ENCODE data around the gene OR2T11. TPM values are rescaled to one million over a fixed set of nuclear protein-coding genes. Genes with fewer than 3 reads are reported as not detected.
"Not testable (repeated sequence)": the region's sequence is repeated elsewhere in the genome, so short reads cannot be mapped to it uniquely, and the experiment has no call there.

The OR2T11 gene, protein sequence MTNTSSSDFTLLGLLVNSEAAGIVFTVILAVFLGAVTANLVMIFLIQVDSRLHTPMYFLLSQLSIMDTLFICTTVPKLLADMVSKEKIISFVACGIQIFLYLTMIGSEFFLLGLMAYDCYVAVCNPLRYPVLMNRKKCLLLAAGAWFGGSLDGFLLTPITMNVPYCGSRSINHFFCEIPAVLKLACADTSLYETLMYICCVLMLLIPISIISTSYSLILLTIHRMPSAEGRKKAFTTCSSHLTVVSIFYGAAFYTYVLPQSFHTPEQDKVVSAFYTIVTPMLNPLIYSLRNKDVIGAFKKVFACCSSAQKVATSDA
- total RNA-seq: not detected

DNA sequence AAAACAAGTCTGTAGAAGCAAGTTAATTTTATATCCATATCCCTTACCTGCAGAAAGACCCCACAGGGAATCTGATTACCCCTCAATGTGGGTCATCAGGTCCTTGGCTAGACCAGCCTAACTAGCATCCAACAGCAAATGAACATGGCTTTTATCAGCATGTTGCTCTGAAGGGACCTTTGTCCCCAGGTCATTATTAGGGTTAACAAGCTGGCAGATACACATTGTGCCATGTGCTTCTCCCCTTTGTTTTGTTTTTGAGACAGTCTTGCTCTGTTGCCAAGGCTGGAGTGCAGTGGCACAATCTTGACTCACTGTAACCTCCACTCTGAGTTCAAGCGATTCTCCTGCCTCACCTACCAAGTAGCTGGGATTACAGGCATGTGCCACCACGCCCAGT is at the start of gene OR2T11:
Gene OR2T11, minus strand, starts transcription at position 101 of the 400 bp plus-strand sequence. CDS start 7,963 bp downstream, outside the sequence.
- not testable (repeated sequence) for H3K9me3 Mint-ChIP-seq; H3K36me3 Mint-ChIP-seq (ENCODE audit: insufficient read depth); H3K4me1 Mint-ChIP-seq (ENCODE audit: low read depth); H3K27me3 Mint-ChIP-seq (ENCODE audit: low read depth); H3K4me3 Mint-ChIP-seq; DNase-seq; ATAC-seq

- DNase-seq: no peak
- Mint-ChIP-seq H3K36me3 (ENCODE audit: insufficient read depth) (no peaks in the 10 kb centered on the region), H3K9me3 (no peaks in the 10 kb centered on the region), H3K27me3 (ENCODE audit: low read depth) (peaks cover 24% of the 10 kb centered on the region), H3K4me3 (no peak overlapping the region), H3K4me1 (ENCODE audit: low read depth) (peaks cover under 1% of the 10 kb centered on the region)
- no peak for ATAC-seq
These were observed 46.8 kb upstream of the OR2T11 start for GRCh38 chr1:248681651-248682050.

DNA sequence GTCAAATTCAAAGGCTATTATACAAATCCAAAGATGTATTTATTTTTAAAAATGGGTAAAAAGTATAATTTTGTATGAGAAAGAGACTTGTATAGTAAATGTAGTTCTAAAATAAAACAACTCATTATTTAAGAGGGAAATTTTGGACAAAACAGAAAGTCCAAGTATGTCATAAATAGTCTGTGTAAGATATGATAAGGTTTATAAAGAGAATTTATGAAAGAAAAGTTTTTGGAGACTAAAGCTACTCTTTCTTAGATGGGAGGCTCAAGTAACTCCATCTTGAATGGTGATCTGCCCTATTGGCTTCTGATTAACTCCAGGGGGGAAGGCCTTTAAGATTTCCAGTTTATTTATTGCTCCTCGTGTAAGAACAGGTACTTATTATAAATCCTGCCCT is 35.1 kb upstream of the OR2T11 start:
- Mint-ChIP-seq H3K9me3 (peaks cover 5% of the 10 kb centered on the region), H3K27me3 (ENCODE audit: low read depth) (peaks cover 3% of the 10 kb centered on the region), H3K4me3 (no peak overlapping the region), H3K4me1 (ENCODE audit: low read depth) (no peaks in the 10 kb centered on the region), H3K36me3 (ENCODE audit: insufficient read depth) (peaks cover 3% of the 10 kb centered on the region)
- no peak for DNase-seq
- ATAC-seq: no peak

GRCh38 chr1:248663453-248664328 is 28.8 kb upstream of the OR2T11 start:
- DNase-seq; H3K27me3 Mint-ChIP-seq (ENCODE audit: low read depth); H3K4me1 Mint-ChIP-seq (ENCODE audit: low read depth); H3K4me3 Mint-ChIP-seq; ATAC-seq; H3K9me3 Mint-ChIP-seq; H3K36me3 Mint-ChIP-seq (ENCODE audit: insufficient read depth): not testable (repeated sequence)

DNA sequence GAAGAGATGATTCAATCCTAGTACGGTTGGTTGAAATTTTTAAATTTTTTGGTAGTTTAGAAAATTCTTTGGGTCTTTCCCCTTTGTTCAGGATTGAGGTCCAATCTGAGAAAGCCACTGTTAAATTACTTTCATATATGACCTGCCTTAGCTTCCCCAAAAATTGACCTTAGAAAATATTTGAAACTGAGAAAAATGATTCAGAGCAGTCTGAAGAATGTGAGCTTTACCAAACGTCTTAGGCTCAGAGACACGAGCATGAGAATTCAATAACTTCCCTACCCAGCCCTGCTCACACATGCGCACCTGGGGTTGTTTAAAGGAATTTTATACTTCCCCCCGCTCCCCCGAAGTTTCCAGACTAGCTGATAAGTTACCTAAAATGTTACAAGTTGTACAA is 21.9 kb upstream of the OR2T11 start:
- ATAC-seq; DNase-seq; H3K4me1 Mint-ChIP-seq (ENCODE audit: low read depth); H3K36me3 Mint-ChIP-seq (ENCODE audit: insufficient read depth); H3K27me3 Mint-ChIP-seq (ENCODE audit: low read depth); H3K4me3 Mint-ChIP-seq; H3K9me3 Mint-ChIP-seq: not testable (repeated sequence)

GRCh38 chr1:248655354-248655753 is 20.5 kb upstream of the OR2T11 start, which contains the start of gene OR2T27:
OR2T27 (minus strand) TSS chr1:248655528; CDS start chr1:248650884, 4,644 bp downstream.
- H3K27me3 Mint-ChIP-seq (ENCODE audit: low read depth); DNase-seq; H3K4me3 Mint-ChIP-seq: not testable (repeated sequence)

DNA sequence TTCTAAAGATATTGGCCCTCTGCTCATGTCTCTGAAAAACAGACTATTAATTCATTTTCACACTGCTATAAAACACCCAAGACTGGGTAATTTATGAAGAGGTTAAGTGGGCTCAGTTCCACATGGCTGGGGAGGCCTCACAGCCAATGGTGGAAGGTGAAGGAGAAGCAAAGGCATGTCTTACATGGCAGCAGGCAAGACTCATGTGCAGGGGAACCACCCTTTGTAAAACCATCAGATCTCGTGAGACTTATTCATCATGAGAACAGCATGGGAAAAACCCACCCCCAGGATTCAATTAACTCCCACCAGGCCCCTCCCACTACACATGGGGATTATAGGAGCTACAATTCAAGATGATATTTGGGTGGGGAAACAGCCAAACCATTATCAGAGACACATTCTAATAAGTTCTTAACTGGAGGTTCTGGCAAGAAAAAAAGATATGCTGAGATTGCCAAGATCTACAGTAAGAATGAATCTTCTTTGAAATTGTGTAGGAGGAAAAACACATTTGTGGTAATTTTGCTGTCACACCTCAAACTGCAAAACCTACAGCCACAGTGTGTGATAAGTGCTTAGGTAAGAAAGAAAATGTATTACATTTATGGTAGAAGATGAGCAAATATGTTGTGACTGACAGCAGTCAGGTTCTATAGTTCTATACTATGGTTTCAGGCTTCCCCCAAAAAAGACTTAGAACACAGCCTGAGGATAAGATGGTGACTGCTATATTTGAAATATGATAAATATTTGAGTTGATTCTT is 14.1 kb upstream of the OR2T11 start:
- H3K27me3 Mint-ChIP-seq (ENCODE audit: low read depth); H3K9me3 Mint-ChIP-seq; DNase-seq; H3K36me3 Mint-ChIP-seq (ENCODE audit: insufficient read depth); H3K4me3 Mint-ChIP-seq; H3K4me1 Mint-ChIP-seq (ENCODE audit: low read depth): not testable (repeated sequence)
- peak in 1 of 2 donors; percentile 32 for ATAC-seq

More at GRCh38 chr1:248655354-248655753, 20.5 kb upstream of the OR2T11 start, which contains the start of gene OR2T27:
- not testable (repeated sequence) for ATAC-seq; H3K9me3 Mint-ChIP-seq; H3K4me1 Mint-ChIP-seq (ENCODE audit: low read depth); H3K36me3 Mint-ChIP-seq (ENCODE audit: insufficient read depth)

- not testable (repeated sequence) for DNase-seq; H3K4me3 Mint-ChIP-seq; H3K9me3 Mint-ChIP-seq; H3K4me1 Mint-ChIP-seq (ENCODE audit: low read depth); ATAC-seq; H3K27me3 Mint-ChIP-seq (ENCODE audit: low read depth); H3K36me3 Mint-ChIP-seq (ENCODE audit: insufficient read depth)
These were observed 10.3 kb upstream of the OR2T11 start, which contains the start of gene OR2T35 for GRCh38 chr1:248645178-248645577. OR2T35 (minus strand) TSS chr1:248645278; CDS start chr1:248639258, 6,020 bp downstream.

DNA sequence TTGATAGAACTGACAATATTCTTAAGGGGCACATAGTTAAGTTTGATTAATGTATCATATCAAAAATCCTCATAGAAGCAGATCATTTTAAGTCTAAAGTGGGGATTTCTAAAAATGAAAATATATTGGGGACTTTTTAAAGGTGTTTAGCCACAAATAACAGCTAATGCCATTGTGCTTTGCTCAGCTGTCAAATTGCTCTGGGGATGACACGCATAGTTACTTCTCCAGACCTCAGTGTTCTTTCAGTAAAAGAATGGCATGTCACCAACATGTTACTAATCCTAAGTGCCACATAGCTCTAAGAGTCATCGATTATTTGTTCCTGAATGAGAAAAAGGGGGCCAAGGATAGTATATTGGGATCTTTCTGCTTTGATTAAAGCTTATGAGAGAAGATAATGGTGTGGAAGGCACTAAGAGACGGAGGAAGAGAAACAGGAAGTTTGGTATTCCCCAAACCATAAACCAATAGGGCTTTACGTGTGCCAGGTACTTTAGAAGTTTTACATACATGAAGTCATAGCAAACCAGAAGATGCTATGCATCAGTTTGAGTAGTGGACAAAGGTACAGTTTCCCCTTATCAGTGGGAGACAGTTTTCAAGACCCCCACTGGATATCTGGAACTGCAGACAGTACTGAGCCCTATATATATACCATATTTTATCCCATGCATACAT is 8.2 kb upstream of the OR2T11 start:
- not testable (repeated sequence) for H3K9me3 Mint-ChIP-seq; H3K4me3 Mint-ChIP-seq; ATAC-seq; DNase-seq; H3K4me1 Mint-ChIP-seq (ENCODE audit: low read depth); H3K27me3 Mint-ChIP-seq (ENCODE audit: low read depth); H3K36me3 Mint-ChIP-seq (ENCODE audit: insufficient read depth)

- H3K27me3 Mint-ChIP-seq (ENCODE audit: low read depth); H3K9me3 Mint-ChIP-seq; DNase-seq; H3K4me3 Mint-ChIP-seq; ATAC-seq; H3K4me1 Mint-ChIP-seq (ENCODE audit: low read depth); H3K36me3 Mint-ChIP-seq (ENCODE audit: insufficient read depth): not testable (repeated sequence)
These were observed 6.7 kb upstream of the OR2T11 start for GRCh38 chr1:248641583-248641982.

- not testable (repeated sequence) for H3K9me3 Mint-ChIP-seq, DNase-seq, ATAC-seq
These were observed 6.0 kb upstream of the OR2T11 start for GRCh38 chr1:248640906-248641305.

DNA sequence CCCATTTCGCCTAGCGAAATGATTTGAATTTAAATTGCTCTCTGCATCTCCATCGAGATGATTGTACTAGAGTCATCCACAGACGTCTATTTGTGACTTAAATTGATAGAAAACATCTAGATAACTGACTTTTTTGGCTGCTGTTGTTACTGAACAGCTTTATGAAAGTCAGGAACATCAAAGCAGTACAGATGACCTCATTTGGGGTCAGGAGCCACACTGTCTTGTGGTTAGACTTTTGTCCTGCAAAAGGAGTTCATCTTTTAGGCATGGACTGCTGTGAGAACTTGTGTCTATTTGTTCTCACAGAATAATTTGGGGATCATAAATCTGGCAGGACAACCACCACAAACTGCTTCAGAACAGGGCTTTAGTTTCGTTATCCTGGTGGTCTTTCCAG is 4.8 kb upstream of the OR2T11 start:
- H3K4me1 Mint-ChIP-seq (ENCODE audit: low read depth); H3K27me3 Mint-ChIP-seq (ENCODE audit: low read depth); DNase-seq; H3K9me3 Mint-ChIP-seq; H3K36me3 Mint-ChIP-seq (ENCODE audit: insufficient read depth); H3K4me3 Mint-ChIP-seq; ATAC-seq: not testable (repeated sequence)

More at GRCh38 chr1:248640906-248641305, 6.0 kb upstream of the OR2T11 start:
- not testable (repeated sequence) for H3K36me3 Mint-ChIP-seq (ENCODE audit: insufficient read depth); H3K4me1 Mint-ChIP-seq (ENCODE audit: low read depth); H3K27me3 Mint-ChIP-seq (ENCODE audit: low read depth); H3K4me3 Mint-ChIP-seq

DNA sequence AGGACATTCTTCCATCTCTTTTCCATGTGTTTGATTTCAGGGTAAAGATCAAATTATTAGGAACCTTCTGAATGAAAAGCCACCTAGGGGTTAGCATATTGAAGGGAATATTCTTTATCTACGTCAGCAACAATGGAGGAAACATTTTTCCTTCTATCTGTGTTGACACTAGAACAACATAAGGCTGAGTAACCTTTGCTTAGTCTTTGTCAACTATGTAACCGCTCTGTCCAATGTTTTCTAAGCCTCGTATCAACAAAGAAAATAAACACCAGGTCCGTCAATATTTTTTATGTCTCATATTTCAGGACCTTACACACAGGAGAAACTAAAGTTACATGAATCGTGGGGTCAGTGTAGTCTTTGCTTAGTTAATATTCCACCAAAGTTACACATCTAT is 1.7 kb upstream of the OR2T11 start:
- H3K27me3 Mint-ChIP-seq (ENCODE audit: low read depth); H3K9me3 Mint-ChIP-seq; ATAC-seq; H3K4me3 Mint-ChIP-seq; DNase-seq; H3K4me1 Mint-ChIP-seq (ENCODE audit: low read depth); H3K36me3 Mint-ChIP-seq (ENCODE audit: insufficient read depth): not testable (repeated sequence)
